Endothelial cell of umbilical vein (primary cell): Measurements from ENCODE around the gene NCOA3.

Experiments used
- FOS ChIP-seq: IDR thresholded peaks from 2 replicates; pipeline ENCODE4 v1.6.1; 2011; ENCODE audit warnings: mild to moderate bottlenecking, low read length, moderate library complexity, borderline replicate concordance; ENCODE audit not compliant: insufficient read depth
- JUN ChIP-seq: IDR thresholded peaks from 2 replicates; pipeline ENCODE4 v1.6.1; 2011; ENCODE audit warnings: borderline replicate concordance, low read depth; ENCODE audit not compliant: insufficient read length, insufficient read depth
- MYC ChIP-seq: IDR thresholded peaks from one replicate; pipeline ENCODE4 v1.6.1; 2011; ENCODE audit warnings: mild to moderate bottlenecking, low read depth, low read length
- POLR2AphosphoS5 ChIP-seq: IDR thresholded peaks from 2 replicates; pipeline ENCODE4 v1.6.1; 2012; ENCODE audit warnings: low read depth, mild to moderate bottlenecking, control low read depth, low read length, moderate library complexity; ENCODE audit not compliant: insufficient read depth
- TF ChIP-seq, protein P1 (sequence below), 2 donors: IDR thresholded peaks; 1 replicate in 1 of 2; 2 replicates in 1 of 2; pipeline ENCODE4 v1.5.1; 2011; ENCODE audit warnings: low read length in 2 of 2, mild to moderate bottlenecking in 2 of 2, moderate library complexity in 2 of 2, control low read depth in 1 of 2, inconsistent platforms in 1 of 2, low read depth in 1 of 2; ENCODE audit not compliant: insufficient read depth in 1 of 2; ENCODE audit errors: extremely low read depth in 1 of 2

DNA sequence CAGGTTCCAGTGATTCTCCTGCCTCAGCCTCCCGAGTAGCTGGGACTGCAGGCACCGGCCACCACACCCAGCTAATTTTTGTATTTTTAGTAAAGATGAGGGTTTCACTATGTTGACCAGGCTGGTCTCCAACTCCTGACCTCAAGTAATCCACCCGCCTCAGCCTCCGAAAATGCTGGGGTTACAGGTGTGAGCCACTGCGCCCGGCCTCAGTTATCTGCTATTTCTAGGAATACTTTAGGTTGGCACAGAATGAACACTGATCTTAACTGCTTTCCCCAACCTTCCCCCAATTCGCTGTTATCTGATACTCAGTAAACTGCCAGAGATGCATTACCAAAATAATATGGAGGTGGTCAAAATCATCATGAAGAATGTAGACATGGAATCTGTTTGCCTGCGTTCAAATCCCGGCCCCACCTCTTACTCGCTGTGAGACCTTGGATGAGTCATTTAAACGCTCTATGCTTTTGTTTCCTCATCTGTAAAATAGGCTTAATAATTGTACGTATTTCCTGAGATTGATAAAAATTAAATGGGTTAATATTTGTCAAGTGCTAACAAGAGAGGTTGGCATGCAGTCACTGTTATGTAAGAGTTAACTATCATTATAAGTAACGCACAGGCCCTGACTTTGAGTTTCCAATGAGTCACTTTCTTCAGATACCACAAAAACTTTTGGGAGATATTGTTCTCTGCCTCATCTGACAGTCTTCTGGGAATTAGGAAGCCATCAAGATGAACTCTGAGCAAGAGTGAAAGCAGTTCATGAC, 44.5 kb upstream of the NCOA3 start:
- TF ChIP-seq, protein P1, sequence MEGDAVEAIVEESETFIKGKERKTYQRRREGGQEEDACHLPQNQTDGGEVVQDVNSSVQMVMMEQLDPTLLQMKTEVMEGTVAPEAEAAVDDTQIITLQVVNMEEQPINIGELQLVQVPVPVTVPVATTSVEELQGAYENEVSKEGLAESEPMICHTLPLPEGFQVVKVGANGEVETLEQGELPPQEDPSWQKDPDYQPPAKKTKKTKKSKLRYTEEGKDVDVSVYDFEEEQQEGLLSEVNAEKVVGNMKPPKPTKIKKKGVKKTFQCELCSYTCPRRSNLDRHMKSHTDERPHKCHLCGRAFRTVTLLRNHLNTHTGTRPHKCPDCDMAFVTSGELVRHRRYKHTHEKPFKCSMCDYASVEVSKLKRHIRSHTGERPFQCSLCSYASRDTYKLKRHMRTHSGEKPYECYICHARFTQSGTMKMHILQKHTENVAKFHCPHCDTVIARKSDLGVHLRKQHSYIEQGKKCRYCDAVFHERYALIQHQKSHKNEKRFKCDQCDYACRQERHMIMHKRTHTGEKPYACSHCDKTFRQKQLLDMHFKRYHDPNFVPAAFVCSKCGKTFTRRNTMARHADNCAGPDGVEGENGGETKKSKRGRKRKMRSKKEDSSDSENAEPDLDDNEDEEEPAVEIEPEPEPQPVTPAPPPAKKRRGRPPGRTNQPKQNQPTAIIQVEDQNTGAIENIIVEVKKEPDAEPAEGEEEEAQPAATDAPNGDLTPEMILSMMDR (IDR thresholded peaks at IDR 0.05; ENCODE audit: extremely low read depth in 1 of 2, insufficient read depth in 1 of 2, low read depth in 1 of 2, low read length in 2 of 2) = no peak
- TF ChIP-seq FOS (no peak), MYC (no peak), JUN (no peak), POLR2AphosphoS5 (no peak)
